Suppressor macrophage treated with lipopolysaccharide for 1 hour (primary cell): Measurements from ENCODE around the gene ADAMTSL3.

Experiments used
- DNase-seq, 3 donors: peaks; one replicate each; pipeline ENCODE4 v3.0.0-alpha.2; 2020 to 2022

Gene ADAMTSL3

GRCh38 chr15:83893308-83893707, 239.4 kb downstream of the ADAMTSL3 start:
- no peak for DNase-seq

GRCh38 chr15:83897037-83897436, 243.1 kb downstream of the ADAMTSL3 start:
- no peak for DNase-seq

GRCh38 chr15:83898361-83898760, 244.4 kb downstream of the ADAMTSL3 start:
- DNase-seq, result no peak

GRCh38 chr15:83899670-83900069, 245.7 kb downstream of the ADAMTSL3 start:
- DNase-seq, result no peak

GRCh38 chr15:83904107-83905040, 250.5 kb downstream of the ADAMTSL3 start:
- no peak for DNase-seq

GRCh38 chr15:83905556-83906273, 251.8 kb downstream of the ADAMTSL3 start:
- DNase-seq, result no peak

- DNase-seq, result no peak
Measured at GRCh38 chr15:83911345-83911744, 257.4 kb downstream of the ADAMTSL3 start.

GRCh38 chr15:83912343-83912742, 258.4 kb downstream of the ADAMTSL3 start:
- no peak for DNase-seq

GRCh38 chr15:83913034-83913632, 259.2 kb downstream of the ADAMTSL3 start:
- DNase-seq, result no peak

- no peak for DNase-seq
Measured at GRCh38 chr15:83914906-83915305, 261.0 kb downstream of the ADAMTSL3 start.

- DNase-seq, result no peak
Measured at GRCh38 chr15:83917432-83917831, 263.5 kb downstream of the ADAMTSL3 start.

- DNase-seq, result no peak
Measured at GRCh38 chr15:83918011-83918410, 264.1 kb downstream of the ADAMTSL3 start.

- no peak for DNase-seq
Measured at GRCh38 chr15:83919319-83919830, 265.5 kb downstream of the ADAMTSL3 start.

GRCh38 chr15:83919978-83920510, 266.1 kb downstream of the ADAMTSL3 start:
- DNase-seq, result no peak

- no peak for DNase-seq
Measured at GRCh38 chr15:83922649-83923294, 268.8 kb downstream of the ADAMTSL3 start.

- no peak for DNase-seq
Measured at GRCh38 chr15:83926116-83926515, 272.2 kb downstream of the ADAMTSL3 start.

- DNase-seq, result no peak
Measured at GRCh38 chr15:83927704-83928391, 273.9 kb downstream of the ADAMTSL3 start.

GRCh38 chr15:83928392-83928734, 274.4 kb downstream of the ADAMTSL3 start:
- DNase-seq, result no peak

GRCh38 chr15:83928878-83929418, 275.0 kb downstream of the ADAMTSL3 start:
- DNase-seq, result no peak

GRCh38 chr15:83929619-83930018, 275.7 kb downstream of the ADAMTSL3 start:
- DNase-seq, result no peak

GRCh38 chr15:83930392-83931212, 276.7 kb downstream of the ADAMTSL3 start:
- no peak for DNase-seq
